ENCODE results near the gene THSD7A.

The THSD7A gene

DNA sequence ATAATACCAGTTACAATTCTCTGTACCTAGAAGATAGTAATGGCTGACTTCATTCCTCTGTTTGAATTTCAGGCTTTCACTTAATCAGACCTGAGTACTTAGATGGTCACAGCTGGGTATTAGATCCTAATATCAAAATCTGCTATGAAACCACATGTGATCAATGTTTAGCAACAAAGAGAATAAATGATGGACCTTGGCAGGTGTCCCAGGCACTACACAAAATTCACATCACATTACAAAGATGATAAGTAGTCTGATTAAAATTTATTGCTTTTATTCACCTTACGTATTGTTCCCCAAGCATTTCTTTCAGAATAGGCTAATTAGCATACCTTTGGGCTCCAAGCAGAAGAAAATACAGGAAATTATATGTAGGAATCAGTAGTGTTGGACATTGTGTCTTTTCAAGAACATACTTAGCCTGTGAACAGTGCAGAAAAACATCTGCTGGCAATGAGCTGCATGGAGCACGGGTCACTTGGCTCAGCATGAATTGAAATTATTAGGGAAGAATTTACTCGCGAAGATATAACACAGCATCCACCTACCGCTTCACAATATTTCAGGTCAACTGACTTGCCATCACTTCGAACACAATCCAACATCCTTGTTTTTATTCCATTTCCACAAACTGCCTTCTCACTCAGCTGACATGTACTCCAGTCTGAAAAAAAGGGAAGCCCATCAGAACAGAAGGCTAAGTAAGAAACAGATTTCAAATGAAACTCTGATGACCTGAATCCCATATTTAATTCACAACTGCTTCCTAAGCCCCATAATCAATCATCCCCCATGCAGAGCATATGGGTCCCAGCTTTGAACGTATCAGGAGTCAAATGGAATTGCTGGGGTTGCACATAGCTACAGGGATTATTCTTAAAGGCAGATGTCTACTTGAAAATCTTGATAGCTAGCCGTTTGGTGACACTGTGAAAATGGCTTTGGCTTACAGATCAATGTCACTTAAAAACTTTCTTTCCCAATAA lies 421.0 kb downstream of the THSD7A start:
- DNase-seq (ENCODE audit: low read depth in 2 of 2): no peak

DNA sequence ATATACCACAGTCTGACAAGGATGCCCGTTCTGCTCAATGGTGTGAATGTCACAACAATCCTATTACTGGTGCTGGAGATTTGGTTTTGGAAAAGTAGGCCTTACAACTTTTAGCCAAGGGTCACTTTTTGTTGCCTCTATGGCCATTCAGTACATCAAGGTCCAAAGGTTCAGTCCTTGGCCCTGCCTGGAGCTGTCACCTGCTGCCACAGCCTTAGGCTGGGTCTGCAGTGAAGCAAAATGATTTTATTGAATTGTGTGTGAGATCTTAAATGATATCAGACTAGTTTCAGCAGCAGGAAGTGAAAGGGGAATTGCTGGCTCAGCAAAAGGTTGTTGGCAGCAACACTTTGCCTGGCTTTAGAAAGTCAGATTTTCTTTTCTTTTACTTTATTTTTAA lies 427.6 kb downstream of the THSD7A start:
- no peak for DNase-seq (ENCODE audit: low read depth in 2 of 2)

- no peak for DNase-seq (ENCODE audit: low read depth in 2 of 2)
These were observed 428.2 kb downstream of the THSD7A start for GRCh38 chr7:11403781-11404180.

DNA sequence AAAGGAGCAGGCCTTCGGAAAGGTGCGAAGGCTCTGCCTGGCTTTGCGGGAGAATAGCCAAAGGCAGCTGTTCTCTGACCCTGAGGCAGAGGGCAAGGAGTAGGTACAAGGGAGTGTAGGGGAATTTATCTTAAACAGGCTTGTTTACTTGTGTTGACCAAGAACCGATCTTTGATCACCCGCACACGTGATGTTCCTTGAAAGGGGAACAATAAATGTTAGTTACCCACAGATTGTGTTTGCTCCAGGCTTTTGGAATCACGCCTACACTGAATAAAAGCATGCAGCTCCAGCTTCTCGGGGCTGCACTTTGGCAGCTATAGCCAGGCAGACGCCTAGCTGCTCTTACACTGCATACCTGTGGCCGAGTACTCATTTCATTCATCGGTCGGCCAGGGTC lies 437.6 kb downstream of the THSD7A start:
- no peak for DNase-seq (ENCODE audit: low read depth in 2 of 2)

GRCh38 chr7:11379641-11380040 lies 452.4 kb downstream of the THSD7A start:
- no peak for DNase-seq (ENCODE audit: low read depth in 2 of 2)

- DNase-seq (ENCODE audit: low read depth in 2 of 2): no peak
These were observed 455.5 kb downstream of the THSD7A start for GRCh38 chr7:11376529-11376928.

- DNase-seq (ENCODE audit: low read depth in 2 of 2): no peak
These were observed 457.4 kb downstream of the THSD7A start for GRCh38 chr7:11374629-11375028.

DNA sequence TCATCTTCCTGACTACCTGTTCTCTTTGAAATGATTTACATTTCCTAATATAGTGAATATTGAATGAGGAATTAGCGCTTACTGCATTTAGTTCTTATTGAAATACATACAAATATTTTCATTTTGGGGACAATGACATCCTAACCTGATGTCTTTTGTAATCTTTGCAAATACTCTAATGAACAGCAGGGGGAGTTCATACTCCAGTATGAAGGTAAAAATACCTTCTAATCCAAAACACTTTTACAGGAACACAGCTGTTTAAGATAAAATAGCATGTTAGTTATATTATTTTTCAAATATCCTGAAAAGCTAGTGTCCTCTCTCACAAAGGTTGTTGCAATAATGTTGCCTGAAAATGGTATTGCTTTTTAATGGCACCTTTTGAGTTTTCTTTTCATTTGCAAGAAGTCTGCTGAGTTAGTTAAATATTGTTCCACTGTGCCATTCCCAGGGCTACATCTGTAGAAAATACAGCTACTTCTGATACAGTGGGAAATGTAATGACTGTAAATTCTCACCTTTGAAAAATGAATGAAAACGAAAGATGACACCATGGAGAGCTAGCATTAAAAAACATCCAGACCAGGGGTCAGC lies 458.4 kb downstream of the THSD7A start:
- no peak for DNase-seq (ENCODE audit: low read depth in 2 of 2)

DNA sequence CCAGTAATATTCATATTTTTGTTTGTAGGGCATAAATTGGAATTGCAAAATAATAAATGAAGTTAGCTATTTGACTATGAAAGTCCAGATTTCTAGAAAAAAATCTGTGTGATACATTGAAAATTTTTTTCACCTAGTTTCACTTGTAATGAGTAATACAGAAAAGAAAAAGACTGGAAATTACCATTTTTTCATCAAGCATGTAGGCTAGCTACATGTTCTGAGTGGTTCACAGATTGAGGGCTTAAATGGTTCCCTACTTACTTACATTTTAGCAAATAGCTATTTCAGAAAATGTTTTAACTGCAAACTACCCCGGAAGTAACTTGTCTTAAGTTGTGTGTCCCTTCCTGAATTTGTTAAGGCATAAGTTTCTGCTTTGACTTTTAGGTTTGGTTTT lies 462.3 kb downstream of the THSD7A start:
- no peak for DNase-seq (ENCODE audit: low read depth in 2 of 2)

GRCh38 chr7:11366118-11366517 lies 465.9 kb downstream of the THSD7A start:
- DNase-seq (ENCODE audit: low read depth in 2 of 2): no peak

DNA sequence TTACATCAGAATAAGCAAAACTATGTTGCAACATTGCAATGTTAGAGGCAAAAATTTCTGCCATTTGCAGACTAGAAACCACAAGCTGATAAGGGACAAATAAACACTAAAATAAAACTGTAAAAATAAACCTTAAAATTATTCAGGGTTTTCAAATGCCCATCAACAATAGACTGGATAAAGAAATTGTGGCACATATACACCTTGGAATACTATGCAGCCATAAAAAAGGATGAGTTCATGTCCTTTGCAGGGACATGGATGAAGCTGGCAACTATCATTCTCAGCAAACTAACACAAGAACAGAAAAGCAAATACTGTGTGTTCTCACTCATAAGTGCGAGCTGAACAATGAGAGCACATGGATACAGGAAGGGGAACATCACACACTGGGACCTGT lies 473.4 kb downstream of the THSD7A start:
- DNase-seq (ENCODE audit: low read depth in 2 of 2): no peak

GRCh38 chr7:11355399-11356005 lies 476.5 kb downstream of the THSD7A start:
- DNase-seq (ENCODE audit: low read depth in 2 of 2): no peak

GRCh38 chr7:11346302-11346701 lies 485.7 kb downstream of the THSD7A start:
- no peak for DNase-seq (ENCODE audit: low read depth in 2 of 2)

- DNase-seq (ENCODE audit: low read depth in 2 of 2): no peak
These were observed 486.4 kb downstream of the THSD7A start for GRCh38 chr7:11345621-11346020.

GRCh38 chr7:11343818-11344413 lies 488.1 kb downstream of the THSD7A start:
- DNase-seq (ENCODE audit: low read depth in 2 of 2): no peak

DNA sequence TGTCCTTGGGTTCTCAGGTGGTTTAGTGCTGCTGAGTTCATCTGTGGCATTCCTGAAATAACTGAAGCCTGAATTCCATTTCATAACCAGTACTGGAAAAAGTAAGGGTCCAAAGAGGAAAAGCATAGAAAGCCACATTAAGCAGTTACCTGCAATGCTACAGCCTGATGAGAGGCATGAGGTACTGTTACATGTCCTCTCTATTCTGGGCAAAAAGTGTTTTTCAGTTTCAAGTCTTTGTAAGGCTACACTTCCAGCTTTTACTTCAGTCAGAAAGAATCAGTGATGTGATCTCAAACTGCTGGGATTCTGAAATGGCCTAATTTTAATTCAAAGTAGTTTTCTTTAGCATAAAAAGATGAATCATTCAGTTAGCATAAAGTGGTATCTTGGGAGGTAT lies 488.9 kb downstream of the THSD7A start:
- DNase-seq (ENCODE audit: low read depth in 2 of 2): no peak

DNA sequence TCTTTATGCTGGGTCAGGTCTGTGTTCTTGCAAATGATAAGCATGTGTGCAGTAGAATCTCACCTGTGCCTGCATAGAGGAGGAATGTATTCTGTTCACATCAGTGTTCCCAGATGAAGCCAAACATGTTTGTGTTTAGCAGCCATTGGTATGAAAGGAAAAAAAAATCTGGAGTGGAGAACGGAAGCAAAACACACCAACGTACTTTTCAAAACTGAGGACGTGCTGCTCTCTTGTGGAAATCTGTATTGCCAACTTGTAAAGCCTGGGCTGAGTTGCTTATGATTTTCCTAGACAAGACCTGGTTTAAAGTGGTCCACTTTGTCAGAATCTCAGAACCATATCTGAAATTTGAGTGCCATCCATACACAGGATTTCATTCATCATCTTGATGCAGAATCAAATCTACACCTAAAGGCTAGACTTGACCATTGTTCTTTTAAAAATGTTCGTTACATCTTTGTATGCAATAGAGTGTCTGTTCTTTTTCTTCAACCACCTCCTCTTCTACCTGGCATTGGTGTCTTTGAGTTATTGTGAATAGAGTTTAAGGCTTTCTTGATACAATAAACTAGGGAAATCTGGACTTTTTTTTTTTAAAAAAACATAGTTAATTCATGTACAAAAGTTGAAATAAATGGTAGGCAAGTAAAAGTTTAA lies 490.6 kb downstream of the THSD7A start:
- DNase-seq (ENCODE audit: low read depth in 2 of 2): no peak

- no peak for DNase-seq (ENCODE audit: low read depth in 2 of 2)
These were observed 495.6 kb downstream of the THSD7A start for GRCh38 chr7:11336432-11336831.

DNA sequence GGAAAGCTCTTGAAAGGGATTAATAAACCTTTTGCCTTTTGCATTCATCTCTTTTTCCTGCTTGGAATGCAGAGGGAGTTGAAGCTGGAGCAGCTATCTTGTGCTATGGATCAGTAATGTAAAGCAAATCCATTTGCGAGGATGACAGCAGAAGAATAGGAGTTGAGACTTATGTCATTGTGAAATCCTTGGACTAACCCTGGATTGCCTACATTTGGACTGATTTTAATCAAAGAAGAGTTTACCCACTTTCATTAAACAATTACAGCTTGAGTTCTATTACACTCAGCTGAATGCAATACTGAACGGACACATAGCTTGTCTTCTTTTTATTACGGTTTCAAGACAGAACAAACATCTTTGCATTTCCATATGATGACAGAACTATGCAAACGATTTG lies 496.1 kb downstream of the THSD7A start:
- DNase-seq (ENCODE audit: low read depth in 2 of 2): no peak

DNA sequence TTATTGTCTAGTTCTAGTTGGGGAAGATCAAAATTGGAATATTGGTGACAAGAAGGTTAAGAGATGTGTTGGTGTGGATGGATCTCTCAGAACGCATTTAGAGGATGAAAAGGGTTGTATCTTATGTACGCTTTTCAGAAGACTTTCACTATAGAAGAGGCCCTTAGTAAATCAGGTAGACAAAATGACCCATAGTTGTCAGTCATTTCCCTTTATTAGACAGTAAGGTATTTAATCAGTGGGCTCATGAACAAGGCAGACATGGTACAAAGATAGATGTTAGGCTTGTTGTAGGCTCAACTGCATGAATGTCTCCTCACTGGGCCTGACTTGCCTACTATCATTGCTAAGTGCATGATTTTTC lies 499.2 kb downstream of the THSD7A start:
- DNase-seq (ENCODE audit: low read depth in 2 of 2): no peak

- DNase-seq (ENCODE audit: low read depth in 2 of 2): no peak
These were observed 499.7 kb downstream of the THSD7A start for GRCh38 chr7:11332186-11332864.
